ENCODE results near the gene ZMYM2.

DNA sequence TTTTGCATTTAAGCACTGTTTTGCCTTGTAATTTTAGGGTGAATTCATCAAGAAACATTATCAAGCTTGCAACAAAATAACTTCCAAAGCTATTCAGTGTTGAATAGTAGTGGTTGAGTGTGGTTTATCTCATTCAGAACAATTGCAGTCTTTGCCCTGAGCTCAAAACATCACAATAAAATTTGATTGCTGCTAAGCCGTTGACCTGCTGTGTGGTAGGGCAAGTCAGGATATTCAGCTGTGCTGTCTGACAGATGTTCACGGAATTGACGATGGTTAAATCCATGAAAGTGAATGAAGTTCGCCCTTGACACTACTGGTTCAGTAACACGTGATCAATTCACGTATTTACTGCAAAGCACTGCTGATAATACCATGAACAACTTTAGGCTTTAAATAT is 135.4 kb downstream of the ZMYM2 start:
- TF ChIP-seq, protein P1, sequence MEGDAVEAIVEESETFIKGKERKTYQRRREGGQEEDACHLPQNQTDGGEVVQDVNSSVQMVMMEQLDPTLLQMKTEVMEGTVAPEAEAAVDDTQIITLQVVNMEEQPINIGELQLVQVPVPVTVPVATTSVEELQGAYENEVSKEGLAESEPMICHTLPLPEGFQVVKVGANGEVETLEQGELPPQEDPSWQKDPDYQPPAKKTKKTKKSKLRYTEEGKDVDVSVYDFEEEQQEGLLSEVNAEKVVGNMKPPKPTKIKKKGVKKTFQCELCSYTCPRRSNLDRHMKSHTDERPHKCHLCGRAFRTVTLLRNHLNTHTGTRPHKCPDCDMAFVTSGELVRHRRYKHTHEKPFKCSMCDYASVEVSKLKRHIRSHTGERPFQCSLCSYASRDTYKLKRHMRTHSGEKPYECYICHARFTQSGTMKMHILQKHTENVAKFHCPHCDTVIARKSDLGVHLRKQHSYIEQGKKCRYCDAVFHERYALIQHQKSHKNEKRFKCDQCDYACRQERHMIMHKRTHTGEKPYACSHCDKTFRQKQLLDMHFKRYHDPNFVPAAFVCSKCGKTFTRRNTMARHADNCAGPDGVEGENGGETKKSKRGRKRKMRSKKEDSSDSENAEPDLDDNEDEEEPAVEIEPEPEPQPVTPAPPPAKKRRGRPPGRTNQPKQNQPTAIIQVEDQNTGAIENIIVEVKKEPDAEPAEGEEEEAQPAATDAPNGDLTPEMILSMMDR (IDR thresholded peaks at IDR 0.05) = no peak
- TF ChIP-seq, protein P2, sequence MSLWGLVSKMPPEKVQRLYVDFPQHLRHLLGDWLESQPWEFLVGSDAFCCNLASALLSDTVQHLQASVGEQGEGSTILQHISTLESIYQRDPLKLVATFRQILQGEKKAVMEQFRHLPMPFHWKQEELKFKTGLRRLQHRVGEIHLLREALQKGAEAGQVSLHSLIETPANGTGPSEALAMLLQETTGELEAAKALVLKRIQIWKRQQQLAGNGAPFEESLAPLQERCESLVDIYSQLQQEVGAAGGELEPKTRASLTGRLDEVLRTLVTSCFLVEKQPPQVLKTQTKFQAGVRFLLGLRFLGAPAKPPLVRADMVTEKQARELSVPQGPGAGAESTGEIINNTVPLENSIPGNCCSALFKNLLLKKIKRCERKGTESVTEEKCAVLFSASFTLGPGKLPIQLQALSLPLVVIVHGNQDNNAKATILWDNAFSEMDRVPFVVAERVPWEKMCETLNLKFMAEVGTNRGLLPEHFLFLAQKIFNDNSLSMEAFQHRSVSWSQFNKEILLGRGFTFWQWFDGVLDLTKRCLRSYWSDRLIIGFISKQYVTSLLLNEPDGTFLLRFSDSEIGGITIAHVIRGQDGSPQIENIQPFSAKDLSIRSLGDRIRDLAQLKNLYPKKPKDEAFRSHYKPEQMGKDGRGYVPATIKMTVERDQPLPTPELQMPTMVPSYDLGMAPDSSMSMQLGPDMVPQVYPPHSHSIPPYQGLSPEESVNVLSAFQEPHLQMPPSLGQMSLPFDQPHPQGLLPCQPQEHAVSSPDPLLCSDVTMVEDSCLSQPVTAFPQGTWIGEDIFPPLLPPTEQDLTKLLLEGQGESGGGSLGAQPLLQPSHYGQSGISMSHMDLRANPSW (CRISPR knock-in tag; conservative IDR thresholded peaks at IDR 0.05; ENCODE audit: low read depth) = no peak
- TF ChIP-seq FOXP1 (CRISPR knock-in tag; IDR thresholded peaks at IDR 0.05; ENCODE audit: borderline replicate concordance) = no peak
- no peak for TF ChIP-seq RELA (CRISPR knock-in tag; IDR thresholded peaks at IDR 0.05; ENCODE audit: borderline replicate concordance)
- TF ChIP-seq, protein P3, sequence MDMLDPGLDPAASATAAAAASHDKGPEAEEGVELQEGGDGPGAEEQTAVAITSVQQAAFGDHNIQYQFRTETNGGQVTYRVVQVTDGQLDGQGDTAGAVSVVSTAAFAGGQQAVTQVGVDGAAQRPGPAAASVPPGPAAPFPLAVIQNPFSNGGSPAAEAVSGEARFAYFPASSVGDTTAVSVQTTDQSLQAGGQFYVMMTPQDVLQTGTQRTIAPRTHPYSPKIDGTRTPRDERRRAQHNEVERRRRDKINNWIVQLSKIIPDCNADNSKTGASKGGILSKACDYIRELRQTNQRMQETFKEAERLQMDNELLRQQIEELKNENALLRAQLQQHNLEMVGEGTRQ (CRISPR knock-in tag; IDR thresholded peaks at IDR 0.05) = no peak
- no peak for TF ChIP-seq SOX15 (CRISPR knock-in tag; IDR thresholded peaks at IDR 0.05)
- TF ChIP-seq NR2C2 (CRISPR knock-in tag; IDR thresholded peaks at IDR 0.05) = no peak
- TF ChIP-seq, protein P4, sequence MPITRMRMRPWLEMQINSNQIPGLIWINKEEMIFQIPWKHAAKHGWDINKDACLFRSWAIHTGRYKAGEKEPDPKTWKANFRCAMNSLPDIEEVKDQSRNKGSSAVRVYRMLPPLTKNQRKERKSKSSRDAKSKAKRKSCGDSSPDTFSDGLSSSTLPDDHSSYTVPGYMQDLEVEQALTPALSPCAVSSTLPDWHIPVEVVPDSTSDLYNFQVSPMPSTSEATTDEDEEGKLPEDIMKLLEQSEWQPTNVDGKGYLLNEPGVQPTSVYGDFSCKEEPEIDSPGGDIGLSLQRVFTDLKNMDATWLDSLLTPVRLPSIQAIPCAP (CRISPR knock-in tag; IDR thresholded peaks at IDR 0.05) = no peak
- TF ChIP-seq NR1H2 (CRISPR knock-in tag; IDR thresholded peaks at IDR 0.05) = no peak
- TF ChIP-seq ELF4 (CRISPR knock-in tag; IDR thresholded peaks at IDR 0.05; ENCODE audit: low read depth) = no peak
